ENCODE data around the gene DUS1L.
"Not testable (repeated sequence)": the region's sequence is repeated elsewhere in the genome, so short reads cannot be mapped to it uniquely, and the experiment has no call there.

Gene DUS1L

GRCh38 chr17:82038796-82039409 lies 26.7 kb downstream of the DUS1L start:
- not testable (repeated sequence) for DNase-seq

GRCh38 chr17:82037889-82038195 lies 27.8 kb downstream of the DUS1L start:
- no peak for DNase-seq

GRCh38 chr17:82037092-82037888 lies 28.3 kb downstream of the DUS1L start, which contains the start of gene DCXR:
Gene DCXR (minus strand): TSS chr17:82037697. CDS start chr17:82037682, 15 bp downstream.
- peak; percentile 95 for DNase-seq

GRCh38 chr17:82036634-82037091 lies 28.9 kb downstream of the DUS1L start:
- DNase-seq, result no peak

- no peak for DNase-seq
Measured at GRCh38 chr17:82035956-82036633, 29.5 kb downstream of the DUS1L start.

- DNase-seq, result no peak
Measured at GRCh38 chr17:82035488-82035887, 30.1 kb downstream of the DUS1L start.

- DNase-seq, result no peak
Measured at GRCh38 chr17:82034371-82035011, 31.1 kb downstream of the DUS1L start.

- DNase-seq, result no peak
Measured at GRCh38 chr17:82033359-82034085, 32.1 kb downstream of the DUS1L start.

GRCh38 chr17:82031885-82032627 lies 33.5 kb downstream of the DUS1L start:
- DNase-seq, result no peak

- no peak for DNase-seq
Measured at GRCh38 chr17:82031303-82031884, 34.2 kb downstream of the DUS1L start, which contains the start of gene RAC3. Gene RAC3 (plus strand): TSS chr17:82031678. CDS start chr17:82031762, 84 bp downstream.

GRCh38 chr17:82030470-82031302 lies 34.9 kb downstream of the DUS1L start:
- peak; percentile 60 for DNase-seq

- DNase-seq, result no peak
Measured at GRCh38 chr17:82029990-82030469, 35.6 kb downstream of the DUS1L start.

GRCh38 chr17:82029391-82029790 lies 36.2 kb downstream of the DUS1L start:
- no peak for DNase-seq

GRCh38 chr17:82028966-82029365 lies 36.6 kb downstream of the DUS1L start:
- DNase-seq, result no peak

GRCh38 chr17:82028246-82028645 lies 37.4 kb downstream of the DUS1L start:
- DNase-seq, result no peak

GRCh38 chr17:82025401-82026107 lies 40.0 kb downstream of the DUS1L start:
- no peak for DNase-seq

GRCh38 chr17:82024859-82025258 lies 40.7 kb downstream of the DUS1L start:
- DNase-seq, result no peak

- peak; percentile 49 for DNase-seq
Measured at GRCh38 chr17:82023447-82024241, 42.0 kb downstream of the DUS1L start.
